ENCODE results near the gene MPP3.

The MPP3 gene

GRCh38 chr17:43879723-43880419 lies 46.9 kb upstream of the MPP3 start:
- Histone ChIP-seq H4K20me1 (ENCODE audit: insufficient read depth) (no peaks in the 10 kb centered on the region), H3K4me2 (no peak overlapping the region), H3K36me3 (ENCODE audit: insufficient read depth) (no peaks in the 10 kb centered on the region), H3K27me3 (ENCODE audit: insufficient read depth, low read depth) (no peaks in the 10 kb centered on the region), H3K4me1 (ENCODE audit: low read depth, poor library complexity, severe bottlenecking) (peaks cover 4% of the 10 kb centered on the region), H3K4me3 (IDR thresholded peaks at IDR 0.05; ENCODE audit: insufficient read depth, low read depth, low read length) (no peak overlapping the region), H3K79me2 (ENCODE audit: insufficient read depth, low read depth) (no peaks in the 10 kb centered on the region), H2AFZ (ENCODE audit: low read depth) (no peak overlapping the region), H3K9ac (no peak overlapping the region), H3K27ac (no peak overlapping the region)
- no peak for TF ChIP-seq CTCF (conservative IDR thresholded peaks at IDR 0.05; ENCODE audit: low read depth, low read length)

GRCh38 chr17:43878260-43879175 lies 45.6 kb upstream of the MPP3 start:
- Histone ChIP-seq H3K27me3 (ENCODE audit: insufficient read depth, low read depth) (no peaks in the 10 kb centered on the region), H3K27ac (no peak overlapping the region), H3K36me3 (ENCODE audit: insufficient read depth) (no peaks in the 10 kb centered on the region), H3K9ac (no peak overlapping the region), H4K20me1 (ENCODE audit: insufficient read depth) (no peaks in the 10 kb centered on the region), H3K79me2 (ENCODE audit: insufficient read depth, low read depth) (no peaks in the 10 kb centered on the region), H3K4me1 (ENCODE audit: low read depth, poor library complexity, severe bottlenecking) (peaks cover 4% of the 10 kb centered on the region), H3K4me3 (IDR thresholded peaks at IDR 0.05; ENCODE audit: insufficient read depth, low read depth, low read length) (no peak overlapping the region), H2AFZ (ENCODE audit: low read depth) (no peak overlapping the region), H3K4me2 (no peak overlapping the region)
- peak; percentile 86 for TF ChIP-seq CTCF (conservative IDR thresholded peaks at IDR 0.05; ENCODE audit: low read depth, low read length)

GRCh38 chr17:43877451-43878155 lies 44.7 kb upstream of the MPP3 start:
- no peak overlapping the region for H3K9ac ChIP-seq
- H3K27ac ChIP-seq, result no peak overlapping the region
- no peaks in the 10 kb centered on the region for H4K20me1 ChIP-seq (ENCODE audit: insufficient read depth)
- no peaks in the 10 kb centered on the region for H3K36me3 ChIP-seq (ENCODE audit: insufficient read depth)
- no peak overlapping the region for H3K4me2 ChIP-seq
- H3K79me2 ChIP-seq (ENCODE audit: insufficient read depth, low read depth), result no peaks in the 10 kb centered on the region
- TF ChIP-seq CTCF (conservative IDR thresholded peaks at IDR 0.05; ENCODE audit: low read depth, low read length), result no peak
- H3K4me1 ChIP-seq (ENCODE audit: low read depth, poor library complexity, severe bottlenecking), result peaks cover 4% of the 10 kb centered on the region
- H3K4me3 ChIP-seq (IDR thresholded peaks at IDR 0.05; ENCODE audit: insufficient read depth, low read depth, low read length), result no peak overlapping the region
- no peaks in the 10 kb centered on the region for H3K27me3 ChIP-seq (ENCODE audit: insufficient read depth, low read depth)
- H2AFZ ChIP-seq (ENCODE audit: low read depth), result no peak overlapping the region

DNA sequence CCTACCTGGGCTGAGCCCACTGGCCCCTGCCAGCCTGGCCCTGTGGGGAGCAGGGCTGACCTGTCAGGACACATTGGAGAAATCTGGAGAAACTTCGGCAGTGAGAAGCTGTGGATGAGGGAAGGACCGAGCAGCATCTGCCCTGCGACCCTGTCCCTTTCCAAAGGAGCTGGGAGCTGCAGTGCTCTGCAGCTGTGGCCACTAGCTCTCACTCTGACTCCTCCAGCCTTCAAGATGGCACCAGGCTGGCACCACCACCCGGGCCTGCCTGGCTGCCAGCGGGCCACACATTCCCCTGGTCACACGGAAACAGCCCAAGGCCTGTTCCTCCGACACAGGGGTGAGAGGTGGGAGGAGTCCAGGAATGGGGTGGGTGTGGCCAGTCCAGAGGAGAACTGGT lies 44.1 kb upstream of the MPP3 start:
- Histone ChIP-seq H3K36me3 (ENCODE audit: insufficient read depth) (no peaks in the 10 kb centered on the region), H2AFZ (ENCODE audit: low read depth) (no peak overlapping the region), H4K20me1 (ENCODE audit: insufficient read depth) (no peaks in the 10 kb centered on the region), H3K4me2 (no peak overlapping the region), H3K27me3 (ENCODE audit: insufficient read depth, low read depth) (no peaks in the 10 kb centered on the region), H3K4me1 (ENCODE audit: low read depth, poor library complexity, severe bottlenecking) (peaks cover 4% of the 10 kb centered on the region), H3K4me3 (IDR thresholded peaks at IDR 0.05; ENCODE audit: insufficient read depth, low read depth, low read length) (no peak overlapping the region), H3K9ac (no peak overlapping the region), H3K79me2 (ENCODE audit: insufficient read depth, low read depth) (no peaks in the 10 kb centered on the region), H3K27ac (no peak overlapping the region)
- TF ChIP-seq CTCF (conservative IDR thresholded peaks at IDR 0.05; ENCODE audit: low read depth, low read length), result no peak
